ENCODE measurements around the gene UNC5C. TPM values are rescaled to one million over a fixed set of nuclear protein-coding genes. Genes with fewer than 3 reads are reported as not detected.

The UNC5C gene
- total and polyA plus RNA-seq, 10 of the 15 experiments (the other 5 are each of a cell fraction or from before 2014, with no cell fraction given): 0.02 to 2.0 (median 0.15) TPM; not detected in 1

- no peak for TF ChIP-seq SUZ12 (IDR thresholded peaks at IDR 0.05; ENCODE audit: unreplicated experiment)
These were observed 397.5 kb downstream of the UNC5C start (continued) for GRCh38 chr4:95151255-95151654.

DNA sequence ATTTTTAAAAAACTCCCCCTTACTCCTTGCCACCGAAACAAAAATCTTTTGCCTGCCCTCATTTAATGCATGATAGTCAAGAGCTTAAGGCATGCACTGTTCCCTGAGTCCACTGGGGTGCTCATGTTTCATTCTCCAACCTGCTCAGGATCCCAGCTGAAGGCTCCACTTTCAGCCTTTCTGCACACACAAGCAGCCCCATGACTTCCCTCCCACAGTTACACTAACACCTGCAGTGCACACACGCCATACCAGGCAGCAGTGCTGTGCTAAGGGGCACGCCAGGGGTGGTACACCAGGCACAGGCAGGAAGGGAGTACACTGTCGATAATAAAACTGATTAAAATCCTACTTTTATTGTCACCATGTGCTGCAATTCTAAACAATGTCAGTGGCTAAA, 405.8 kb downstream of the UNC5C start:
- in situ Hi-C loops (cut with MboI) (no loop called here), intact Hi-C loops (cut with micrococcal nuclease; ENCODE audit: unreplicated experiment) (no loop called here)
- DNase-seq (ENCODE audit: low read depth, low spot score) (no peak), FAIRE-seq (no peak), ATAC-seq (0 out of 3 replicates have a peak, but pooled peaks have one; percentile 16)
- SMC1A ChIA-PET (ENCODE audit: uncharacterized antibody, unreplicated experiment): no interaction called here
- WGBS (ENCODE audit: insufficient coverage, insufficient replicate concordance, low lambda C conversion rate, missing lambda C conversion rate): 5% methylated on average over 4 of the region's 4 CpGs
- CTCF ChIA-PET: no interaction called here
- POLR2A ChIA-PET: no interaction called here
- no peak for TF ChIP-seq PML (IDR thresholded peaks at IDR 0.05; ENCODE audit: low read length)
- no peak for TF ChIP-seq ATF3 (IDR thresholded peaks at IDR 0.05; ENCODE audit: borderline replicate concordance, extremely low read depth, low read depth, low read length)
- TF ChIP-seq MTA3 (IDR thresholded peaks at IDR 0.05; ENCODE audit: borderline replicate concordance, low read length): no peak
- no peak for TF ChIP-seq ZNF622 (IDR thresholded peaks at IDR 0.05)
- TF ChIP-seq MEF2B (IDR thresholded peaks at IDR 0.05; ENCODE audit: partially characterized antibody, poor library complexity, severe bottlenecking): no peak
- no peak for TF ChIP-seq SPI1 (IDR thresholded peaks at IDR 0.05; ENCODE audit: borderline replicate concordance, insufficient read depth, low read depth, low read length)
- TF ChIP-seq RBBP5 (conservative IDR thresholded peaks at IDR 0.05): no peak
- TF ChIP-seq MAX (IDR thresholded peaks at IDR 0.05; ENCODE audit: low read depth, low read length): no peak
- TF ChIP-seq E2F8 (IDR thresholded peaks at IDR 0.05; ENCODE audit: low read depth, partially characterized antibody): no peak
- no peak for TF ChIP-seq MYC (IDR thresholded peaks at IDR 0.05; ENCODE audit: insufficient read depth, insufficient read length, insufficient replicate concordance, low read length, severe bottlenecking)
- TF ChIP-seq KAT2A (conservative IDR thresholded peaks at IDR 0.05; ENCODE audit: control insufficient read depth, low read depth, low read length): no peak
- TF ChIP-seq, protein P1, sequence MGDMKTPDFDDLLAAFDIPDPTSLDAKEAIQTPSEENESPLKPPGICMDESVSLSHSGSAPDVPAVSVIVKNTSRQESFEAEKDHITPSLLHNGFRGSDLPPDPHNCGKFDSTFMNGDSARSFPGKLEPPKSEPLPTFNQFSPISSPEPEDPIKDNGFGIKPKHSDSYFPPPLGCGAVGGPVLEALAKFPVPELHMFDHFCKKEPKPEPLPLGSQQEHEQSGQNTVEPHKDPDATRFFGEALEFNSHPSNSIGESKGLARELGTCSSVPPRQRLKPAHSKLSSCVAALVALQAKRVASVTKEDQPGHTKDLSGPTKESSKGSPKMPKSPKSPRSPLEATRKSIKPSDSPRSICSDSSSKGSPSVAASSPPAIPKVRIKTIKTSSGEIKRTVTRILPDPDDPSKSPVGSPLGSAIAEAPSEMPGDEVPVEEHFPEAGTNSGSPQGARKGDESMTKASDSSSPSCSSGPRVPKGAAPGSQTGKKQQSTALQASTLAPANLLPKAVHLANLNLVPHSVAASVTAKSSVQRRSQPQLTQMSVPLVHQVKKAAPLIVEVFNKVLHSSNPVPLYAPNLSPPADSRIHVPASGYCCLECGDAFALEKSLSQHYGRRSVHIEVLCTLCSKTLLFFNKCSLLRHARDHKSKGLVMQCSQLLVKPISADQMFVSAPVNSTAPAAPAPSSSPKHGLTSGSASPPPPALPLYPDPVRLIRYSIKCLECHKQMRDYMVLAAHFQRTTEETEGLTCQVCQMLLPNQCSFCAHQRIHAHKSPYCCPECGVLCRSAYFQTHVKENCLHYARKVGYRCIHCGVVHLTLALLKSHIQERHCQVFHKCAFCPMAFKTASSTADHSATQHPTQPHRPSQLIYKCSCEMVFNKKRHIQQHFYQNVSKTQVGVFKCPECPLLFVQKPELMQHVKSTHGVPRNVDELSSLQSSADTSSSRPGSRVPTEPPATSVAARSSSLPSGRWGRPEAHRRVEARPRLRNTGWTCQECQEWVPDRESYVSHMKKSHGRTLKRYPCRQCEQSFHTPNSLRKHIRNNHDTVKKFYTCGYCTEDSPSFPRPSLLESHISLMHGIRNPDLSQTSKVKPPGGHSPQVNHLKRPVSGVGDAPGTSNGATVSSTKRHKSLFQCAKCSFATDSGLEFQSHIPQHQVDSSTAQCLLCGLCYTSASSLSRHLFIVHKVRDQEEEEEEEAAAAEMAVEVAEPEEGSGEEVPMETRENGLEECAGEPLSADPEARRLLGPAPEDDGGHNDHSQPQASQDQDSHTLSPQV (IDR thresholded peaks at IDR 0.05): no peak
- no peak for TF ChIP-seq NFYA (IDR thresholded peaks at IDR 0.05; ENCODE audit: borderline replicate concordance, low read depth, low read length)
- Histone ChIP-seq H3K79me2 (ENCODE audit: control insufficient read depth, insufficient read depth, low read length) (no peaks in the 10 kb centered on the region), H3K27ac (ENCODE audit: control insufficient read depth, insufficient read depth) (no peak overlapping the region), H3K4me3 (no peak overlapping the region), H3K9me3 (replicated peaks; ENCODE audit: control insufficient read depth, insufficient read depth, low read length) (no peaks in the 10 kb centered on the region), H3K27me3 (replicated peaks in 1 of 2; ENCODE audit: control insufficient read depth in 2 of 2, insufficient read depth in 2 of 2, low read length in 1 of 2) (no peaks in the 10 kb centered on the region), H3K4me2 (ENCODE audit: control insufficient read depth, insufficient read depth) (no peak overlapping the region), H2AFZ (ENCODE audit: control insufficient read depth, low read depth, low read length) (no peak overlapping the region), H3K4me1 (ENCODE audit: control insufficient read depth, insufficient read depth, low read length) (no peaks in the 10 kb centered on the region), H3K36me3 (ENCODE audit: control insufficient read depth in 2 of 2, insufficient read depth in 2 of 2, low read length in 1 of 2) (no peaks in the 10 kb centered on the region), H4K20me1 (ENCODE audit: control insufficient read depth, insufficient read depth) (no peaks in the 10 kb centered on the region), H3K9ac (ENCODE audit: control insufficient read depth, insufficient read depth, low read length) (no peak overlapping the region)
- no TSS peak for BruUV-seq (replicated peaks)
- RAD21 ChIA-PET (ENCODE audit: unreplicated experiment): no interaction called here

Data from GM12878 (cell line).